BE2C (cell line): ENCODE data around the gene GNAI2.
"Not testable (repeated sequence)": the region's sequence is repeated elsewhere in the genome, so short reads cannot be mapped to it uniquely, and the experiment has no call there.

Source experiments
- DNase-seq: peaks from one replicate; pipeline ENCODE4 v3.0.0-alpha.2; 2020
- H3K27me3 ChIP-seq: fragments of 250-450 bp; sonication (Bioruptor Pico); 2 replicates; pipeline ENCODE4 v1.5.1; 2020; ENCODE audit warnings: mild to moderate bottlenecking
- H3K36me3 ChIP-seq: fragments of 250-450 bp; sonication (Bioruptor Pico); 2 replicates; pipeline ENCODE4 v1.5.1; 2020; ENCODE audit warnings: mild to moderate bottlenecking
- H3K4me1 ChIP-seq: fragments of 250-450 bp; sonication (Bioruptor Pico); 2 replicates; pipeline ENCODE4 v1.5.1; 2020
- H3K4me3 ChIP-seq: 2 replicates; pipeline ENCODE4 v1.5.1; 2011; ENCODE audit warnings: low read depth, low read length
- H3K9me3 ChIP-seq: fragments of 250-450 bp; sonication (Bioruptor Pico); 2 replicates; pipeline ENCODE4 v1.5.1; 2020
- CTCF ChIP-seq: IDR thresholded peaks from 2 replicates; pipeline ENCODE4 v1.5.1; 2012; ENCODE audit warnings: mild to moderate bottlenecking, low read depth, low read length

The GNAI2 gene

GRCh38 chr3:50221051-50221410, 15.0 kb upstream of the GNAI2 start:
- no peak for TF ChIP-seq CTCF
- no peaks in the 10 kb centered on the region for H3K9me3 ChIP-seq
- no peak for DNase-seq
- H3K27me3 ChIP-seq: no peaks in the 10 kb centered on the region
- H3K4me3 ChIP-seq: no peak overlapping the region
- no peaks in the 10 kb centered on the region for H3K4me1 ChIP-seq
- no peaks in the 10 kb centered on the region for H3K36me3 ChIP-seq

- Histone ChIP-seq H3K9me3 (no peaks in the 10 kb centered on the region), H3K36me3 (no peaks in the 10 kb centered on the region), H3K4me1 (no peaks in the 10 kb centered on the region), H3K27me3 (no peaks in the 10 kb centered on the region), H3K4me3 (no peak overlapping the region)
- TF ChIP-seq CTCF: no peak
- no peak for DNase-seq
Measured at GRCh38 chr3:50221411-50222168, 14.4 kb upstream of the GNAI2 start.

- no peaks in the 10 kb centered on the region for H3K4me1 ChIP-seq
- H3K36me3 ChIP-seq: no peaks in the 10 kb centered on the region
- no peaks in the 10 kb centered on the region for H3K27me3 ChIP-seq
- H3K4me3 ChIP-seq: no peak overlapping the region
- no peak for DNase-seq
- TF ChIP-seq CTCF: no peak
- H3K9me3 ChIP-seq: no peaks in the 10 kb centered on the region
Measured at GRCh38 chr3:50222169-50222528, 13.9 kb upstream of the GNAI2 start.

- no peak for TF ChIP-seq CTCF
- no peaks in the 10 kb centered on the region for H3K9me3 ChIP-seq
- no peak overlapping the region for H3K4me3 ChIP-seq
- H3K27me3 ChIP-seq: no peaks in the 10 kb centered on the region
- no peak for DNase-seq
- no peaks in the 10 kb centered on the region for H3K36me3 ChIP-seq
- no peaks in the 10 kb centered on the region for H3K4me1 ChIP-seq
Measured at GRCh38 chr3:50224639-50225038, 11.4 kb upstream of the GNAI2 start.

- H3K27me3 ChIP-seq: no peaks in the 10 kb centered on the region
- DNase-seq: no peak
- no peaks in the 10 kb centered on the region for H3K4me1 ChIP-seq
- H3K9me3 ChIP-seq: no peaks in the 10 kb centered on the region
- no peaks in the 10 kb centered on the region for H3K36me3 ChIP-seq
- no peak for TF ChIP-seq CTCF
- H3K4me3 ChIP-seq: peak overlapping the region; percentile 50
Measured at GRCh38 chr3:50226888-50227389, 9.1 kb upstream of the GNAI2 start.

GRCh38 chr3:50227390-50228183, 8.4 kb upstream of the GNAI2 start:
- Histone ChIP-seq H3K27me3 (no peaks in the 10 kb centered on the region), H3K36me3 (no peaks in the 10 kb centered on the region), H3K9me3 (no peaks in the 10 kb centered on the region), H3K4me3 (peak overlapping the region; percentile 70), H3K4me1 (no peaks in the 10 kb centered on the region)
- peak; percentile 86 for DNase-seq
- peak; percentile 43 for TF ChIP-seq CTCF

- not testable (repeated sequence) for H3K36me3 ChIP-seq, H3K27me3 ChIP-seq, H3K9me3 ChIP-seq, DNase-seq, H3K4me1 ChIP-seq
- peak overlapping the region; percentile 70 for H3K4me3 ChIP-seq
Measured at GRCh38 chr3:50228184-50228763, 7.7 kb upstream of the GNAI2 start.
